GM18868 (cell line): ENCODE data around the gene USP9X.
A peak's percentile ranks its signal among the peaks of the same experiment; 100 is the strongest.
"Not testable (repeated sequence)": the region's sequence is repeated elsewhere in the genome, so short reads cannot be mapped to it uniquely, and the experiment has no call there.

ENCODE experiments used
- ATAC-seq: cut with Tn5 transposase; IDR thresholded peaks from one replicate; pipeline ENCODE4 v1.9.1; 2021; ENCODE audit warnings: mild to moderate bottlenecking, moderate library complexity; ENCODE audit not compliant: unreplicated experiment

The USP9X gene

DNA sequence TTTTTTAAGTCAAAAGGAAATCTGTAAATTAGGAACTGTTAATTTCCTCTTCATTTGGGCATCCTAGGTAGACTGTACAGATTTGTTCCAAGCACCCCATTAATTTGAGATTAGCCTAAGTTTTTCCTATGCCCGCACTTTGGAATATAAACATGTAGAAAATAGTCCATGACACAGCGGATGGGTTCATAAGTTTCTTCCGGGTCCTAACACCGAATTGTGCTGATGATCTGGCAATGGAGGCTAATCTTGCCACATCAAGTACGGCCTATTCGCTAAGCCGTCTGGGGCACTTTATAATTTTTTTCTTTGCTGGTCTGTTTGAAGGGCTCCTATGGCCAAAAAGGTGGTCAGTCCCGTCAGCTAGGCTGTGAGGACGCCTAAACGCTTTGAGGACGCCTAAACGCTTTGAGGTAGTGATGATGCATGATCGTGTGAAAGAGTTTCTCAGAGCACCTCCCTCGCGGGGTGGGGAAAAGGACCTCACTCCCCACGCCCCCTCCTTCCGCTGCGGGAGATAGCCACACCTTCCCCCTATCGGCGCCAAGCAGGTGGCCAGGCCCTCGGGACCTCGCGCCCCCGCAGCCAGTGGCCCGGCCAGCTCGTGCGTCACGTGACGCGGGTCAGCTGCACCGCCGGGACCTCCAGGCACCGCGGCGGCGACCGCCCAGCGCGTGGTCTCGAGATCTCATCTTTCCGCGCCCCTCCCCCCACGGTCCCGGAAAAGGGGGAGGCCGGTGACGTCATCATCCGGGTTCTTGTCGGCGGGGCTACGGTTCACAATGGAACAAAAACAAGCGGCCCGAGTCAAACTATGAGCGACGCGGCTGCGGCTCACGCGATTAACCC is 977 bp upstream of the USP9X start:
- ATAC-seq, result peak; percentile 64

DNA sequence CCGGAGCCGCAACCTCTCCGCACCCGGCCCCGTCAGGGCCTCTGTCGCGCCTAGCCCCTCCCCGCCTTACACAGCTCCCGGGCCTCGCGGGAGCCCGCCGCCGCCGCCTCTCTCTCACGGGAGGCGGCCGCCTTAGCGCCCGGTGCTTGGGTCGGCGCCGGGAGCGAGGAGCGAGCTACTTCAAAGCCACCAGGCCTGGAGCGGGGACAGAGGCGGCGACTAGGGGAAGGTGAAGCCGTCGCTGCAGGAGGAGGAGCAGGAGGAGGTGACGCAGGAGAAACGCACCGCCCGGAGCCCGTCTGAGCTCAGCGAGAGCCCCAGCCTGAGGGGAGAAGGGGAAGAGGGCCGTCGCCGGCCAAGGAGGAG is 250 bp downstream of the USP9X start:
- peak; percentile 21 for ATAC-seq

DNA sequence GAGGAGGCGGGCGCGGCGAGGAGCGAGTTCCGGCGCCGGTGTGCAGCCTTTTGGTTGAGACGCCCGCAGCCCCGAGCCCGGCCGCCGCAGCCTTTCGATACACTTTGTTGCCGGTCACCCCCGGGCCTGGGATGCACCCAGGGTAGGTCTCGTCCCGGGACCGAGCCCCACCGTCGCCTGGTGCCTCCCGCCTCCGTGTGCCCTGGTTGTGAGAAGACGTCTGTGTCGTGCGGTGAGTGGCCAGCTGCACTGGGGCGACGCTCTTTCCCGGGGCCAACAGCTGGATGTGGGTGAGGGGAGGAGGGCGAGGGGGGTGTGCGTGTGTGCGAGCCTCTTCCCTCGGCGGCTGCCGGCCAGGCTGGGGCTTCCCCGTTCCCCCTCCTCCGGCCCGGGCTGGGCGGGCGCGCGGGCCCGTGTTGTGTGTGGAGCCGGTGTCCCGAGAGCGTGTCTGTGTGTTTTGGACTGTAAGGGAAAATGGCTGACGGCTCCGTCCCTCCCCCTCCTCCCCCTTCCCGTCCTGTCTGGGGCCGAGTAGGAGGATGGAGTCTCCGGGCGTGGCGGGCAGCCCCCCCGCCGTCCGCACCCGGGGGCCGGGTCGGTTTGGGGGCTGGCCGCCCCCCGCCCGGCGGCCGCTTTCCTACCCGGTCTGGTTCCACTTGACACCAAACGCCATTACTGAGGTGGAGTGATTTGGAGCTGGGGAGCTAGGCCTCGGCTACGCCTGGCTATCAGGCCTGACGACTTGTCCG is 807 bp downstream of the USP9X start:
- ATAC-seq, result no peak

DNA sequence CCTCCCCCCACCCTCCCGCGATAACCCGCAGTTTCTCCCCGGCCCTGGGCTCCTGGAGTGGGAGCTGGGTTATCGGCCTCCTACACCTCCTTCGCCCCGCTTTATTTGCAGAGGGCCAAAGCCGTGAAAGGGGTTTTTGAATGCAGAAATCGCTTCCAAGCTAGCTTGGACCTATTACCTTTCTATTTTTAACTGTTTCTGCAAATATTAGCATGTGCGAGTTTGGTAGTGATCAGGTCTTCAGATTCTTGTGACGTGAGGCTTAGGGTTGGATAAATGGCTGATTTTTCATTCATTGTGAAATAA is 1.3 kb downstream of the USP9X start:
- no peak for ATAC-seq

DNA sequence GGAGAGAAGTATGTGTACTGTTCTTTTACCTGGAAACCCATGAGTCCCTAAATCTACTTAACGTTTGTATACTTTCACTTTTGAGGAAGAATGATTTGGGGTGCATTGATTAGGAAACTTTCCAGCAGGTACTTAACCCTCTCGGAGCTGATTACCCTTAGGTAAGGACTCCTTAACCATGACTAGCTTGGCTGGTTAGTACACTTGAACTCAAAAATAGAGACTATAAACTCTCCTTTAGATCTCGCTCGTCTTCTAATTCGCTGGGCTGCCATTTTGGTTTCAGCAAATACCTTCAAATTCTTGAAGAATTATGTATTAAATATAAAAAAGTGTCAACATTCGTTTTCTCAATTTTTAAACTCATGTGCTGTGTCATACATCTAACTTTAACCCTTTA is 2.0 kb downstream of the USP9X start:
- no peak for ATAC-seq

DNA sequence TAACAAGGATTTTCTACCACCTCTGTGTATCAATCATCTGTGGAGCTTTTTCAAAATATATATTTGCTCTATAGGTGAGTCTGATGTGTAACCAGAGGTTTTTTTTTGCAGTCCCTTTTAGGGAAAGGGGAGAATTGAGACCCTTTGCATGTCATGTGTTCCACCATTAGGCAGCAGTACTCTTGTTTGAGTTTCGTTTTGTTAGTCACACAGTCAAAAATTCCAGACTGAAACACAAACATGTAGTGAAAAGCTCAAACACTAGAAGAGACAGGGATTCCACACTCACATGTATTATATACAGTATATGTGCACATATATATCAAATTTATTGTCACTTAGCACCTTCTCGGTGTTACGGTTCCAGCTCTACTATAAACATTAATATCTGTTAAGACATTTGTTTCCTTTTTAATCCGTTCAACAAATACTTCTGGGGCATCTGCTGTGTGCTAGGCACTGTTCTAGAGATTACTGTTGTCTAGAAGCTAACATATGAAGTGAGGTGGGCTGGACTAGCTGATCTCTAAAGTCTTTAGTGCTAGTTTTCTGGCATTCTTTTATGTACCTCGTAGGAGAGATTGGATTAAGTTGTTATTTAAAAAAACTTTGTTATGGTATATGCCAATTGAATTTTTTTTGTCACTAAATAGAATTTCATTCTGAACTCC is 5.5 kb downstream of the USP9X start:
- no peak for ATAC-seq

DNA sequence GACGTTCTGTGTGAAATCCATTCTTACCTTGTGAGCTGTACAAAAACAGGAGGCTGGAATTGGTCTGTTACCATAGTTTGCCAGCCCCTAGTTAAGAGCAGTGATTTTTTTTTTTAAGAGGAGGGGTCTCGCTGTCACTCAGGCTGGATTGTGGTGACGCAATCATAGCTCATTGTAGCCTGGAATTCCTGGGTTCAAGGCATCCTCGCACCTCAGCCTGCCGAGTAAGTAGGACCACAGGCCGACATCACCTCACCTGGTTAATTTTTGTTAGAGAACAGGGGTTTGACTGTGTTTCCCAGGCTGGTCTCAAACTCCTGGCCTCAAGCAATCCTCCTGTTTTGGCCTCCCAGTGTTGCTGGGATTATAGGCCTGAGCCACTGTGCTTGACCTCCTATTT is 7.5 kb downstream of the USP9X start:
- no peak for ATAC-seq

DNA sequence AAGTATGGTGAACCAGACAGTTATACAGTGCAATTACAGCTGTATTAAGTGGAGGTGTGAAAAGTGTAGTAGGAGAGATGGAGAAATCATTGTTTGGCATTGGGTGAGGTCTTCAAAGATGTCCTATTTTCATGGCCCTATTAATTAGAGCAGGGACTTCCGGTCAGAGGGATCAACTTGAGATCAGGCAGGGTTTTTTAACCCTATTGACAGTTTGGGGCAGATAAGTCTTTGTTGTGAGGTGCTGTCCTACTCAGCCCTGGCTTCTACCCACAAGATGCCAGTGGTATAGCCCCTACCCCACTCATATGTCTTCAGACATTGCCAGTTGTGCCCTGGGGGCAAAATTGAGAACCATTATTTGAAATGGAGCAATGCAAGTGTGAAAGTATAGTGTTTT is 9.9 kb downstream of the USP9X start:
- ATAC-seq, result no peak

DNA sequence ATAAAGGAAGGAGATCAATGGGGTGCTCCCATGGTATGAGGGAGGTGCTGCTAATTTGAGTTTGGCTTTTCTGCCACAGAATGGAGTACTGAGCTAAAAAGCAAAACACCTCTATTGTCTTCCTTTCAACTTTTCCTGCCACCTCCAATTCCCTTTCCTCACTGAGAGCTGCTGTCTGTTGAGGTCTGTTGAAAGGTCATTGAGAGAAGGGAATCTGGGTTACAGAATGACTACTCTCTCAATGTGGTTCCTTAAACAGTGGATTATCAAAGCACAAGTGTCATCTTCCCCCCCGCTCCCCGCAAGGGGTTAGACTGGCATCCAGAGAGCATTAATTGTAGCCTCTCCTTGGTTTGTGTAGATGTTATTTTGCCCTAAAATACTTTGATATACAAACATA is 10.7 kb downstream of the USP9X start:
- ATAC-seq, result no peak

DNA sequence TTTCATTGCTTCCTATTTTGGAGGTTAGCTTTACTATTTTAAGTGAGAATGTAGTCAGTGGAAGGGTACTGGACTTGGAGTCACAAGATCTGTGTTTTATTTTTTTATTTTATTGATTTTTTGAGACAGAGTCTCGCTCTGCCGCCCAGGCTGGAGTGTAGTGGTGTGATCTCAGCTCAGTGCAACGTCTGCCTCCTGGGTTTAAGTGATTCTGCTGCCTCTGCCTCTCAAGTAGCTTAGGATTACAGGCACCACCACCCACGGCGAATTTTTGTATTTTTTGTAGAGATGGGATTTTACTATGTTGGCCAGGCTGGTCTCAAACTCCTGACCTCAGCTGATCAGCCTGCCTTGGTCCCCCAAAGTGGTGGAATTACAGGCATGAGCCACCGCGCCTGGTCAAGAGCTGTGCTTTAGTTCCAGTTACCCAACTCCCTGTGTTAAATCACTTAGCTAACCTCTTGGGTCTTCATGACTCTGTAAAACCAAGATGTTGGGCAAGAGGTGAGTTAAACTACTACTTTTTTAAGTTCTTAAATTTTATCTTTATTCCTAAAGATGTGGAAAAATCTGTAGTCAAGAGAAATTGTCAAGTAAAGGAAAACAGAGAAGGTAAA is 11.2 kb downstream of the USP9X start:
- ATAC-seq, result no peak

DNA sequence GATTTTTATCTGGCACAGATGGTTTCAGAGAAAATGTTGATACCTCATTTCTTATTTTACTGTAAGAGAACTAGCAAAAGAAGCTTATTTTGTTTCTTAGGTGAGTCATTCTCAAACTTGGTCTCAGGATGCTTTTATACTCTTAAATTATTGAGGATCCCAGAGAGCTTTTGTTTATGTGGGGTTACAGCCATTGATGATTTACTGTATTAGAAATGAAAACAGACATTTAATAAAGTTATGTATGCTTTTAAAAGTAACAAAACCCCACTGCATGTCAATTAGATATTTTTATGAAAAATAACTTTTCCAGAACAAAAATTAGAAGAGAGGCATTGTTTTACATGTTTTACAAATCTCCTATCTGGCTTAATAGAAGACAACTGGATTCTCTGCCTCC is 12.1 kb downstream of the USP9X start:
- no peak for ATAC-seq

DNA sequence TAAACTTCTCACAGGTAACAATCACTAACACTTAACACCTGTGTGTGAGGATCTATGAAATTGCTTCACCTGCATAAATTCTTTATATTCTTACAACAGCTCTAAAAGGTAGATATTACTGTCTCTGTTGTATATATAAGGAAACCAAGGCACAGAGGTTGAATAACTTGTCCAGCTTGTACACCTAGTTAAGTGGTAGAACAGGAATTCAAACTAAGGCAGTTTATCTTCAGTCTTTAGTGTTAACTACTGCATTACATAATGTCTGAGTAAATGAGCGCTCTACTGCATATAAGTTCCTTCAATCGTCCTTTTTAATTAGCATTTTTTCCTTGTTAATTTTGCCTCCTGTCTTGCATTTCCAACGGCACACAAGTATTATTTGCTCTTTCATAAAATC is 15.0 kb downstream of the USP9X start:
- ATAC-seq, result no peak

DNA sequence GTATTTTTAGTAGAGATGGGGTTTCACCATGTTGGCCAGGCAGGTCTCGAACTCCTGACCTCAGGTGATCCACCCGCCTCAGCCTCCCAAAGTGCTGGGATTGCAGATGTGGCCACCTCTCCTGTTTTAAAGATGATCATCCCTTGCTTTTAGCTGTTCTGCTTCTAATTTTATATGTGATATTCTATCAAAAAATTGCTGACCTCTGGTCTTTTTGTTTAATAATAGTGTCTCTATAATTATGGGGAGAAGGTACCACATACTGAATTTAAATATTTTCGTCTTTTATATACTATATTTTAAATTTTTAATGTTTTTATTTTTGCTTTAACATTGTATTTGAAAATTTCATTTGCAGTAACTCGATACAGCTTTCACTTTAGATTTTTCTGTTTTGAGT is 15.6 kb downstream of the USP9X start:
- no peak for ATAC-seq

DNA sequence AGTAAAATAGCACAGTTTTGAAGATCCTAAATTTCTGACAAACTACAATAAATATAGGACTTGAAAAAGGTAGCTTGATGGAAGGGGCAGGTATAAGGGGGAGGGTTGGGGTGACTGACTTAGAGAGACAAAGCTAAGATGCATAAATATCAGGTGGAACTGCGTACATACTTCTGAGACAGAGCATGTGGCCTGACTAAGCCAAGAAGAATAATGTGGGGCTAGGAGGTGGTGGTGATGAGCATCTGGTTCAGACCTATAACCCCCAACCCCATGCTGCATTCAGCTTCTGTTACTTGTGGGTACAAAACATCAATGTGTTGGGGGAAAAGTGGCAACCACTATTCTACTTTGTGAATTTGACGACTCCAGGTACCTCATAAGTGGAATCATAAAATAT is 19.8 kb downstream of the USP9X start:
- ATAC-seq, result no peak

DNA sequence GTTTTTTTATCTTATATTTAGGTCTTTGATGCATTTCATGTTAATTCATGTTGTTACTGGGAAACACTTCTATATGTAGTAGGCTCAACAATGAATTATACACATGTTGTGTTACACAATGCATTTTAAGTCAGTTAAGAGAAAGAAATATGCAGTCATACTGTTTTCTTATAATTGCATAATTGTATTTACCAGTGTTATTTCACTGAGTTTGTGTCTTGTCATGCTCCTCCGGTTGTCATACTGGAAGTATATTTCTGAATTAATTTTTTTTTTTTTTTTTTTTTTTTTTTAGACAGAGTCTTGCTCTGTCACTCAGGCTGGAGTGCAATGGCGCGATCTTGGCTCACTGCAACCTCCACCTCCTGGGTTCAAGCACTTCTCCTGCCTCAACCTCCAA is 21.0 kb downstream of the USP9X start:
- ATAC-seq, result not testable (repeated sequence)

DNA sequence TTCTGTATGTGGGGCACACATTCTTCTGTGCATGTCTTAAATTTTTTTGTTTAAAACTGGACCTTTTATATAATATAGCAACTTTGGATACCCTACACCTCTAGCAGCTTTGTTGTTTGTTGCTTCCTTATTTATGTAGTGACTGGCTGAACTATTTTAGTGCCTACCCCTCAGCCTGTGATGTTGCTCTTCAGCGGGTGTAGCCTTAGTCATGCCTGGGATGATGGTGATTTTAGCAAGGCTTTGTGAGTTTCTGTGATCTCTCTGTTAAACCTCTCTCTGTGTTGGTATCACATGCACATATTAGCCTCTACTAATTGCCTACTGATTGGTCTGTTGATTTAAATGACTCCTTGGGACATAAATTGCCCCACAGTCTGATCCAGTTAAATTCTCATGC is 22.8 kb downstream of the USP9X start:
- ATAC-seq, result no peak

DNA sequence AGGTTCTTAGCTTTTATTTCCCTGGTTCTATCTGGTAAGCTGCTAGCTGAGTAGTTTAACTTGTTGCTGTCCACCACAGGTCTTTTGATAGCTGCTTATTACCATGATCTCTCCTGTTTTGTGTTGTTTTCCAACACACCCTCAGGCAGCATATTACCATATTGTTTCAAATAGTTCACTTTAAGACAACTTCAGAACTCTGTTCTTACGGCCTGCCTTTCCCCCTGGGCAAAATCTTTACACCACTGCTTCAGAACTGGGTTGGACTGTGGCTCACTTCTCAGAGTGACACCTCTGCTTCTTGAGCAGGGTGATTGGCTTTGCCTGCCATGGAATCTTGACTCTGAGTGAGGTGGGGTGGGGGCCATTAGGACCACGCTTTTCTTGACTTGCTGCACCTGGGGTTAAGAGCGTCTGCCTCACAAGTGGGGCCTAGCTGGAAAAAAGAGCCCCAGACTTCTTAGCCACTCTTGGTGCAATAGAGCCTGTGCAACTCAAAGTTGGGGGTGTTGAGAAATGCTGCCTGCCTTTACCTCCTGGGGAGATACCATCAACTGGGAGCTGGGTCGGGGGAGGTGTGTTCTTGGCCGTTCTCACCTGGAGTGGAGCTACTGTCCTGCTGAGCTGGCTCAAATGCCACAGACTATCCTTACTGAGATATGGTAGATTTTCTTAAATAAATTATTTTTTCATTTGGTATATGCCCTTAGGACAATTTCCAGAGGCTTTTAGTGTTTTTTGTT is 23.4 kb downstream of the USP9X start:
- no peak for ATAC-seq

DNA sequence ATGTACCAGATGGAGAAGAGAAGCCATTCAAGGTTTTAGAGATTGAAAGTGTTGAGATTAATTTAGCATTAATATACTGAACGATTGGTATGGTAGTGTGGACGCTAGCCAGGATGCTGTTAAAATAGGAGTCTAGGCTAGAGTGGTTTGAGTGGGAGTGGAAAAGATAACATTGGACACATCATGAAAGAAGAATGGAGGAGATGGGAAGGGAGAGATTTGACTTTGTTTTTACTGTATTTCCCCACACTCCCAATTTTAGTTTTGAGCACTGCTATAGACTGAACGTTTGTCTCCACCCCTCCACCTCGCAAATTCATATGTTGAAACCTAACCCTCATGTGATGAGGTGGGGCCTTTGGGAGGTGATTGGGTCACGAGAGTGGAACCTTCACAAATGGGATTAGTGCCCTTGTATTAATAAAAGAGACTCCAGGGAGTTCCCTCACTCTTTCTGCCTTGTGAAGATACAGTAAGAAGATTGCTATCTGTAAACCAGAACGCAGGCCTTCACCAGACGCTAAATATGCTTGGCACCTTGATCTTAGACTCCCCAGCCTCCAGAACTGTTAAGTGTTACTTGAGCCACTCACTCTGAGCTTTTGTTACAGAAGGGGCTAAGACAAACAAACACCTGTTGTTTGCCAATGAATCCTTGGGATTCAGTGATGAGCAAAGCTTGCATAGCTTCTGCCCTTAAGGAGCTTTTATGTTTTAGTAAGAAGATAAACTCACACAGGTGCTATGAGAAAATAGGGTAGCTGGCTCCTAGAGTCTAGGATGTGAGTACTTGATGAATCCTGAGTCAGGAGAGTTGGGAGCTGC is 25.8 kb downstream of the USP9X start:
- ATAC-seq, result no peak

DNA sequence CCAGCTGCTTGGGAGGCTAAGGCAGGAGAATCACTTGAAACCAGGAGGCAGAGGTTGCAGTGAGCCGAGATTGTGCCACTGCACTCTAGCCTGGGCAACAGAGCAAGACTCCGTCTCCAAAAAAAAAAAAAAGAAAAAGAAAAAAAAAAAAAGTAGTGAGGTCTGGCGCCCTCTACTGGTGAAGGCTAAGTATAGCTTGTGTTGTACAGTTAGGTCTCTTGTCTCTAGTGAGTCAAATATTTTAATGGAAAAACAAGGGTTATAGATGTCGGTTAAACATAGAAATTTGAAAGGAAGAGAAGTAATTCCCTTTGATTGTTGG is 29.8 kb downstream of the USP9X start:
- not testable (repeated sequence) for ATAC-seq

DNA sequence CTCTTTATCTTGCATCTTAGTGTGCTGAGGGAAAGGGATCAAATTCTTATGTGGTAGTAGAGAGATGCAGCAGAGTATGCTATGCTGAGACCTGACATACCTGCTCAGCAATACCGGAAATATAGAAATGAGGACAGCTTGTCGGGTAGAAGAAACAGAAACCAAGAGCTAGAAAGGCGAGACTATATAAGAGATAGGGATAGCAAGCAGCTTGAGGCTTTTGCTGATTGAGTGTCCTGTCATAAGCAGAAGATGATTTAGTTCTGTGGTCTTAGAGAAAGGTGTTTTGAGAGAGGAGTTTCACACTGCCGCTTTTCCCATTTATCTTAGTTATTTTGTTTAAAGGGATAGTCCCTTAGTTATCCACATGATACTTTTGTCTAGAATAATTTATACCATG is 31.7 kb downstream of the USP9X start:
- ATAC-seq, result peak; percentile 80
